Mucosa of gallbladder (tissue), 1 donor: ENCODE data around the gene CABCOCO1. TPM values are rescaled to one million over a fixed set of nuclear protein-coding genes. Genes with fewer than 3 reads are reported as not detected.

Experiments
- DNase-seq: peaks from one replicate; pipeline ENCODE4 v3.0.0-alpha.2; 2020; ENCODE audit warnings: low spot score
- total RNA-seq: library from RNA; stranded (reverse); gene quantifications from one replicate; pipeline ENCODE4 v1.2.1, GENCODE V29; 2021
- donor health status: DM: no; HTN: no; CAD: no.

CABCOCO1 gene
- total RNA-seq = 0.75 TPM

GRCh38 chr10:61662794-61663259, at the start of gene CABCOCO1:
Gene CABCOCO1, plus strand, starts transcription at chr10:61662929. Its CDS starts 44 bp downstream, at chr10:61662973.
- DNase-seq = peak; percentile 57

GRCh38 chr10:61613665-61614064, 49.1 kb upstream of the CABCOCO1 start:
- DNase-seq = no peak

- DNase-seq = no peak
These were observed 46.1 kb upstream of the CABCOCO1 start for GRCh38 chr10:61616611-61617010.

- DNase-seq = no peak
These were observed 45.5 kb upstream of the CABCOCO1 start for GRCh38 chr10:61617180-61617579.

DNA sequence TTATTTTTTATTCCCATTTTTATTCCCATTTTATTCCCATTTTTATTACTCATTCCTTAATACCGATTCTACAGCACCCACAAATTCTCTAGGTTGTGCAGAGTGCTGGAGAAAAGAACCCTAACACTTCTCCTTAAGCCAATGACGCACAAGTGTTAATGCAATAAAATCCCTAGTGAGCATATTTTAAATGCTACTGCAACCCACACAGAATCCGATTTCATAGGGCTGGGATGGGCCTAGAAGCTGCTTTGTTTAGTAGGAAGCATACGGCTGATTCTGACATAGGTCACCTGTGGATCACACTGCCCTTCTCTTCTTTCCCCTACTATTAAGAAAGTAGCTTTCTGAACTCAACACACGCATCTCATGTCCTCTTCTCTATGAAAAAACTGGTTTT, 45.1 kb upstream of the CABCOCO1 start:
- no peak for DNase-seq

- DNase-seq = no peak
These were observed 44.3 kb upstream of the CABCOCO1 start for GRCh38 chr10:61618388-61618961.

DNA sequence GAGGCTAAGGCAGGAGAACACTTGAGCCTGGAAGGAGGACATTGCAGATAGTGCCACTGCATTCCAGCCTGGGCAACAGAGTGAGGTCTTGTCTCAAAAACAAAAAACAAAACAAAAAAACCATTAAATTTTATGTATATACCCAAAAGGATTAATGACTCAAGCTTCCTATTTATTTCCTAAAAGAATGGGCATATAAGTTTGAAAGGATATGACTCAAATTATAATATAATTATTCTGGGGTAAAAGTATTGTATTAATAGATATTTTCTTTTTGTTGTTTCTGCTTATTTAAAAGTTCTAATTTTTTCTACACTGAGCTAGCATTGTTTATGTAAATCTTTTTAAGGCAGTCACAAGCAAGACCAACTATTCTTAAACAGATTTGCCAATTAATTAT, 42.2 kb upstream of the CABCOCO1 start:
- no peak for DNase-seq

- DNase-seq = no peak
These were observed 41.1 kb upstream of the CABCOCO1 start for GRCh38 chr10:61621605-61622051.

DNA sequence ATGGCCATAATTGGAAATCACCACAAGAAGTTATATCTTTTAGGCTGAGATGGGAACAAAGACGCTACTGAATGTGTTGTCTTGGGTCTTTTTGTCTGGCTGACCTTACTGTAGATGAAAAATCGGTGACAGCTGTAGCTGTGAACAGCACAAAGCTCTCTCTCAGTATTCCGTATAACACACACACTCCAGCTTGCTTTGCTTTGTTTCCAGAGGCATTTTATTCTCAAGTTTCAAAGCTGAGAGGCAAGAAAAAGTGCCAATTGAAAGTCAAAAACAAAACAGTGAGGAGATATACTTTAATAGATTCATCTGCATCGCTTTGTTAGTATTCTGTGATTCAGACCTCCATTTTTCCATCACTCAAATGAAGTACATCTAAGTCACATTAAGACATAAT, 39.6 kb upstream of the CABCOCO1 start:
- no peak for DNase-seq

- no peak for DNase-seq
These were observed 36.5 kb upstream of the CABCOCO1 start for GRCh38 chr10:61626209-61626608.

DNA sequence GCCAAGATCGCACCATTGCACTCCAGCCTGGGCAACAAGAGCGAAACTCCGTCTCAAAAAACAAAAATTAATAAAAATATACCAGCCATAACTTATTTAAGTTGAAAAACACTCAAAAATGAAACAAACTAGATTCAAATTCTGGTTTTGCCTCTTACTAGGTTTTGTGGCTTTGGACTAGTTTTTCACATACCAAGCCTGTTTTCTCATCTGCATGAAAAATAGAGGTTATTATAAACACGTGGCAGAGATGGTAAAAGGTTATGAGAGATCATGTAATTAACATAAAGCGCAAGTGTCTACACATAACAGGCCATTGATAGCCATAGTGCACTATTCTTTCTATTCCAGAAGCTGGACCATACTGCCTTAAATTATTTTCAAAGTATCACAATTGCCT, 35.5 kb upstream of the CABCOCO1 start:
- DNase-seq = no peak

- no peak for DNase-seq
These were observed 34.4 kb upstream of the CABCOCO1 start for GRCh38 chr10:61628151-61628874.

GRCh38 chr10:61628875-61629513, 33.7 kb upstream of the CABCOCO1 start:
- peak; percentile 12 for DNase-seq

GRCh38 chr10:61629576-61629975, 33.2 kb upstream of the CABCOCO1 start:
- no peak for DNase-seq

DNA sequence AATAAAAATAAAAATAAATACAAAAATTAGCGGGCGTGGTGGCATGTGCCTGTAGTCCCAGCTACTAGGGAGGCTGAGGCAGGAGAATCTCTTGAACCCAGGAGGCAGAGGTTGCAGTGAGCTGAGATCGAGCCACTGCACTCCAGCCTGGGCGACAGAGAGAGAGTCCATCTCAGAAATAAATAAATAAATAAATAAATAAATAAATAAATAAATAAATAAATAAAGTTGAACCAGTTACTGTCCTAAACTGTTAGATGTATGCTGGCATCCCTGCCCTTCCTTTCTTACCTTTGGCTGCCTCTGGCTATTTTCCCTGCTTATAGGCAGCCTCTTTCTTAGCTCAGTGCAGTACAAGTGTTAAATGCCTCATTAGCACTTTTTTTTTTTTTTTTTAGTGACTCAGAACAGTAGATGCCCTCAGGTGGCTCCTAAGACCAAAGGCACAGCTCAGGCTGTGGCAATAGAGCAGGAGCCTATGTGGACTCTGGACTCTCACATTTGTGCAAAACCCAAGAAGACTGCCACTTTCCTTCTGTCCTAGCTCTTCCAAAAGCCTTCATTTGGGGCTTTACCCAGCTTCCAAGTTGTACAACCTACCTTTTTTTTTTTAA, 30.6 kb upstream of the CABCOCO1 start:
- DNase-seq = peak; percentile 22

DNA sequence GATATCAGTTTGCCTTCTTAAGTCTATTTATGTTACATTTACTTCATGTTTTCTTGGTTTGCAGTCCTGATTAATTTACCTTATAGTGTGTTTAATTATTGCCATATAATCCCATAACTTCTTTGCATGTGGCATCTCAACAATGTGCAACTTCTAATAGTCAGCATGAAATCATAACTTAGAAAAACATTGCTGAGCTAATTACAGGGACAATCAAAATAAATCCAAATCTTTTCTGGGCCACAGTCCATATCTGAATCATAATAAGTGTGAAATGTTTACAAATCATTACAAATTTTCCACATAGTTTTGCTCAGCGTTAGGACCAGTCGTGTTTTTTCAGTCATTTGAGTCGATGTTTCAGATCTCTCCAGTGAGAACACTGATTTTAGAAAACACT, 29.1 kb upstream of the CABCOCO1 start:
- DNase-seq = no peak

DNA sequence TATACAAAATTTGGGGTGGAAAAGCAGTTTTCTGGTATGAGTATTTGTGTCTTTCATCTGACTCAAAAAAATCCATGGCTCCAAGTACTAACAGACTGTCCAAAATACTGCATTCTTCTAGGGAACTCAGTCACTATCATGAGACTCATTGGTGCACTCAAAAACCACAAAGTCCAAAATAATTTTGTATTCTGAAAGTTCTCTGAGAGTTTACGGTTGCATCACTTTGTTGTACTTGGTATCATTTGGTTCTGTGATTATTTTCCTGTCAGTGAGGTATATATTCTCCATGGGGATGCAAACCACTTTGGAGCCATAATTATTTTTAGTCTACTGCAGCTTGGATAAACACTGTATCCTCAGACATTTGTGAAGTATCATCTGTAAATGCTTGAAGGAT, 28.0 kb upstream of the CABCOCO1 start:
- DNase-seq = no peak

- DNase-seq = no peak
These were observed 27.3 kb upstream of the CABCOCO1 start for GRCh38 chr10:61635471-61635870.

GRCh38 chr10:61635932-61636331, 26.8 kb upstream of the CABCOCO1 start:
- no peak for DNase-seq

DNA sequence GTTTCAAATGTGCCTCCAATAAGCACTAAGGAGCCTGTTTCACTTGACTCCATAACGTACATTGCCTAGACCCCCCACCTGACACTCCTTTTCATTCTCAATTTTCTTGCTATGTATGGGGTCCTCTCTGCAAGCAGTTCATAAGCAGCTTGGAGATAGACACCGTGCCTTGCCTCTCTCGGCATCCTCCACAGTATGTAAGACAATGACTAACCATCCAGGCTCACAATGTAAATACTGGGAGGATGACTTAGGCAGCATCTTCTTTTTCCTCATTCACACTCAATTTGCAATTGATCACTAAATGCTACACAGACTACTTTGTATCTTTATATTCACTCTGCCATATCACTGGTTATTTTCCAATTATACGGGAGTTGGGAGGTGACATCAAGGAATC, 22.8 kb upstream of the CABCOCO1 start:
- DNase-seq = no peak

DNA sequence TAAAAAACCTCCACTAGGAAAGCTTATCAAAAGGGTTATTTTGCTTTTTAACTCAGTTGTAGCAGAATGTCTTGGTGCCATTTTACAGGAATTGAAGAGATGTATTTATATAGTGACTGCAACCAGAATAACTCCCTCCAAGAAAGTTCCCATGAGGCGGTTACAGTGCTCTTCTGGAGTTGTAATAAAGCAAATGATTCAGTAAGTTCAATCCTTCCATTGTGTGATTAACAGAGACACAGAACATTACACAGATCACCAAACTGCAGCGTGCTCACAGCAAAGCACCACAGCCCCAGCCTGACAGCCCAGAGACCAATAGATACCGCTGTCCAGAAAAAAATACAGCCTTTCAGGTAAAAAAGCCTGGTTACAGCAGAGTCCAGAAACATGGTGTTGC, 21.9 kb upstream of the CABCOCO1 start:
- DNase-seq = no peak

GRCh38 chr10:61642150-61642571, 20.6 kb upstream of the CABCOCO1 start:
- DNase-seq = no peak

DNA sequence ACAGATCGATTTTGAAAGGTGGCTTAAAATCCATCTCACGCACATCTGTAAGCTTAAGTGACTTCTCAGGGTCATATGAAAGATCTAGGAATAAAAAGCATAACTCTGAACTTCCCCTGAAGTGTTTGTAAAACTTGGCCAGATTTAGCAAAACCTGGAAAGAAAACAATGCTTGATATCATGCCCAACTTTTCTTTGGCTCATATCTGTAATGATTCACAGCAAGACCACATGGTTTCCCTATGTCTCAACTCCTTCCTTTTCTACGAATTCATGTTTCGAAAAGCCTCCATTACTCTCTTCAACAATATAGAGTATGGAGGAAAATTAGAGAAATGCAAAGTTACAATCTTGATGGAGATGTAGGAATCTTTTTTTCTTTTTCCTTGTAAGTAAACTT, 20.1 kb upstream of the CABCOCO1 start:
- DNase-seq = no peak
